Measurements from ENCODE around the gene LRP10. TPM values are rescaled to one million over a fixed set of nuclear protein-coding genes. Genes with fewer than 3 reads are reported as not detected.
"Not testable (repeated sequence)": the region's sequence is repeated elsewhere in the genome, so short reads cannot be mapped to it uniquely, and the experiment has no call there.

Gene LRP10
- total and polyA plus RNA-seq, 4 donors: 20.3 to 57.1 (median 46.2) TPM

GRCh38 chr14:22850944-22851764, 20.4 kb upstream of the LRP10 start:
- DNase-seq (ENCODE audit: low read depth in 4 of 6, low spot score in 6 of 6): peak in 1 of 6 donors; percentile 89
- Histone ChIP-seq H3K4me3 (ENCODE audit: low read depth, low read length) (no peak overlapping the region), H3K9me3 (ENCODE audit: control insufficient read depth, insufficient read depth, low read length) (no peaks in the 10 kb centered on the region), H3K4me1 (ENCODE audit: control insufficient read depth, insufficient read depth, low read length) (peaks cover 60% of the 10 kb centered on the region), H3K36me3 (ENCODE audit: control insufficient read depth, insufficient read depth, low read length) (peaks cover 8% of the 10 kb centered on the region), H3K27me3 (ENCODE audit: control insufficient read depth, insufficient read depth, low read length) (no peaks in the 10 kb centered on the region), H3K27ac (ENCODE audit: low read depth, low read length) (peak overlapping the region; percentile 78)
- 83% methylated on average over 9 of the region's 9 CpGs for WGBS (ENCODE audit: insufficient coverage)

- WGBS (ENCODE audit: insufficient coverage): no CpG with 5 or more reads among the region's 12 CpGs
- H3K4me1 ChIP-seq (ENCODE audit: control insufficient read depth, insufficient read depth, low read length): peaks cover 50% of the 10 kb centered on the region
- H3K27ac ChIP-seq (ENCODE audit: low read depth, low read length); H3K4me3 ChIP-seq (ENCODE audit: low read depth, low read length); H3K36me3 ChIP-seq (ENCODE audit: control insufficient read depth, insufficient read depth, low read length); H3K27me3 ChIP-seq (ENCODE audit: control insufficient read depth, insufficient read depth, low read length); H3K9me3 ChIP-seq (ENCODE audit: control insufficient read depth, insufficient read depth, low read length); DNase-seq (ENCODE audit: low read depth in 4 of 6, low spot score in 6 of 6): not testable (repeated sequence)
Observed at GRCh38 chr14:22852178-22852577, 19.4 kb upstream of the LRP10 start.

GRCh38 chr14:22852599-22852939, 19.0 kb upstream of the LRP10 start:
- H3K4me1 ChIP-seq (ENCODE audit: control insufficient read depth, insufficient read depth, low read length): peaks cover 48% of the 10 kb centered on the region
- no peaks in the 10 kb centered on the region for H3K9me3 ChIP-seq (ENCODE audit: control insufficient read depth, insufficient read depth, low read length)
- no peaks in the 10 kb centered on the region for H3K27me3 ChIP-seq (ENCODE audit: control insufficient read depth, insufficient read depth, low read length)
- no peak for DNase-seq (ENCODE audit: low read depth in 4 of 6, low spot score in 6 of 6)
- no peak overlapping the region for H3K4me3 ChIP-seq (ENCODE audit: low read depth, low read length)
- peak overlapping the region; percentile 29 for H3K27ac ChIP-seq (ENCODE audit: low read depth, low read length)
- WGBS (ENCODE audit: insufficient coverage): no CpG with 5 or more reads among the region's 2 CpGs
- no peaks in the 10 kb centered on the region for H3K36me3 ChIP-seq (ENCODE audit: control insufficient read depth, insufficient read depth, low read length)

GRCh38 chr14:22852940-22853767, 18.4 kb upstream of the LRP10 start:
- no peaks in the 10 kb centered on the region for H3K27me3 ChIP-seq (ENCODE audit: control insufficient read depth, insufficient read depth, low read length)
- peaks cover 42% of the 10 kb centered on the region for H3K4me1 ChIP-seq (ENCODE audit: control insufficient read depth, insufficient read depth, low read length)
- no peaks in the 10 kb centered on the region for H3K36me3 ChIP-seq (ENCODE audit: control insufficient read depth, insufficient read depth, low read length)
- peak overlapping the region; percentile 46 for H3K4me3 ChIP-seq (ENCODE audit: low read depth, low read length)
- 1% methylated on average over 17 of the region's 20 CpGs for WGBS (ENCODE audit: insufficient coverage)
- H3K27ac ChIP-seq (ENCODE audit: low read depth, low read length): peak overlapping the region; percentile 40
- DNase-seq (ENCODE audit: low read depth in 4 of 6, low spot score in 6 of 6): peak in 2 of 6 donors; percentile 86 to 92
- no peaks in the 10 kb centered on the region for H3K9me3 ChIP-seq (ENCODE audit: control insufficient read depth, insufficient read depth, low read length)

- H3K27me3 ChIP-seq (ENCODE audit: control insufficient read depth, insufficient read depth, low read length); H3K9me3 ChIP-seq (ENCODE audit: control insufficient read depth, insufficient read depth, low read length); H3K36me3 ChIP-seq (ENCODE audit: control insufficient read depth, insufficient read depth, low read length); DNase-seq (ENCODE audit: low read depth in 4 of 6, low spot score in 6 of 6); H3K4me3 ChIP-seq (ENCODE audit: low read depth, low read length); H3K27ac ChIP-seq (ENCODE audit: low read depth, low read length): not testable (repeated sequence)
- WGBS (ENCODE audit: insufficient coverage): 86% methylated on average over 3 of the region's 11 CpGs
- H3K4me1 ChIP-seq (ENCODE audit: control insufficient read depth, insufficient read depth, low read length): peaks cover 31% of the 10 kb centered on the region
Observed at GRCh38 chr14:22854296-22854695, 17.2 kb upstream of the LRP10 start.

GRCh38 chr14:22854963-22855724, 16.4 kb upstream of the LRP10 start:
- peaks cover 23% of the 10 kb centered on the region for H3K4me1 ChIP-seq (ENCODE audit: control insufficient read depth, insufficient read depth, low read length)
- no peaks in the 10 kb centered on the region for H3K27me3 ChIP-seq (ENCODE audit: control insufficient read depth, insufficient read depth, low read length)
- H3K36me3 ChIP-seq (ENCODE audit: control insufficient read depth, insufficient read depth, low read length): no peaks in the 10 kb centered on the region
- H3K27ac ChIP-seq (ENCODE audit: low read depth, low read length): no peak overlapping the region
- H3K4me3 ChIP-seq (ENCODE audit: low read depth, low read length): no peak overlapping the region
- no peak for DNase-seq (ENCODE audit: low read depth in 4 of 6, low spot score in 6 of 6)
- H3K9me3 ChIP-seq (ENCODE audit: control insufficient read depth, insufficient read depth, low read length): no peaks in the 10 kb centered on the region
- 90% methylated on average over 3 of the region's 8 CpGs for WGBS (ENCODE audit: insufficient coverage)

GRCh38 chr14:22856428-22856827, 15.1 kb upstream of the LRP10 start:
- no peaks in the 10 kb centered on the region for H3K27me3 ChIP-seq (ENCODE audit: control insufficient read depth, insufficient read depth, low read length)
- no peak overlapping the region for H3K27ac ChIP-seq (ENCODE audit: low read depth, low read length)
- WGBS (ENCODE audit: insufficient coverage): 100% methylated on average over 3 of the region's 5 CpGs
- peaks cover 12% of the 10 kb centered on the region for H3K4me1 ChIP-seq (ENCODE audit: control insufficient read depth, insufficient read depth, low read length)
- no peaks in the 10 kb centered on the region for H3K9me3 ChIP-seq (ENCODE audit: control insufficient read depth, insufficient read depth, low read length)
- no peaks in the 10 kb centered on the region for H3K36me3 ChIP-seq (ENCODE audit: control insufficient read depth, insufficient read depth, low read length)
- DNase-seq (ENCODE audit: low read depth in 4 of 6, low spot score in 6 of 6): no peak
- no peak overlapping the region for H3K4me3 ChIP-seq (ENCODE audit: low read depth, low read length)

GRCh38 chr14:22860377-22860776, 11.2 kb upstream of the LRP10 start:
- 70% methylated on average over 2 of the region's 3 CpGs for WGBS (ENCODE audit: insufficient coverage)
- not testable (repeated sequence) for DNase-seq (ENCODE audit: low read depth in 4 of 6, low spot score in 6 of 6); H3K4me3 ChIP-seq (ENCODE audit: low read depth, low read length); H3K9me3 ChIP-seq (ENCODE audit: control insufficient read depth, insufficient read depth, low read length); H3K27ac ChIP-seq (ENCODE audit: low read depth, low read length); H3K27me3 ChIP-seq (ENCODE audit: control insufficient read depth, insufficient read depth, low read length); H3K36me3 ChIP-seq (ENCODE audit: control insufficient read depth, insufficient read depth, low read length); H3K4me1 ChIP-seq (ENCODE audit: control insufficient read depth, insufficient read depth, low read length)

GRCh38 chr14:22861651-22862050, 9.9 kb upstream of the LRP10 start:
- DNase-seq (ENCODE audit: low read depth in 4 of 6, low spot score in 6 of 6): no peak
- Histone ChIP-seq H3K27me3 (ENCODE audit: control insufficient read depth, insufficient read depth, low read length) (no peaks in the 10 kb centered on the region), H3K27ac (ENCODE audit: low read depth, low read length) (no peak overlapping the region), H3K9me3 (ENCODE audit: control insufficient read depth, insufficient read depth, low read length) (no peaks in the 10 kb centered on the region), H3K36me3 (ENCODE audit: control insufficient read depth, insufficient read depth, low read length) (no peaks in the 10 kb centered on the region), H3K4me1 (ENCODE audit: control insufficient read depth, insufficient read depth, low read length) (no peaks in the 10 kb centered on the region), H3K4me3 (ENCODE audit: low read depth, low read length) (no peak overlapping the region)
